Activated CD4-positive, alpha-beta T cell treated with anti-CD3 and anti-CD28 coated beads, Interleukin-2, Interleukin-4, amounts not matched to agents 100 ng/mL and 50 ng/mL, durations not matched to agents 16 hours and 8 hours (primary cell): ENCODE data around the gene DIPK2A.

ENCODE experiments used
- DNase-seq: peaks from one replicate; pipeline ENCODE4 v3.0.0-alpha.2; 2020; ENCODE audit warnings: low spot score

DIPK2A gene, protein sequence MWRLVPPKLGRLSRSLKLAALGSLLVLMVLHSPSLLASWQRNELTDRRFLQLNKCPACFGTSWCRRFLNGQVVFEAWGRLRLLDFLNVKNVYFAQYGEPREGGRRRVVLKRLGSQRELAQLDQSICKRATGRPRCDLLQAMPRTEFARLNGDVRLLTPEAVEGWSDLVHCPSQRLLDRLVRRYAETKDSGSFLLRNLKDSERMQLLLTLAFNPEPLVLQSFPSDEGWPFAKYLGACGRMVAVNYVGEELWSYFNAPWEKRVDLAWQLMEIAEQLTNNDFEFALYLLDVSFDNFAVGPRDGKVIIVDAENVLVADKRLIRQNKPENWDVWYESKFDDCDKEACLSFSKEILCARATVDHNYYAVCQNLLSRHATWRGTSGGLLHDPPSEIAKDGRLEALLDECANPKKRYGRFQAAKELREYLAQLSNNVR

DNA sequence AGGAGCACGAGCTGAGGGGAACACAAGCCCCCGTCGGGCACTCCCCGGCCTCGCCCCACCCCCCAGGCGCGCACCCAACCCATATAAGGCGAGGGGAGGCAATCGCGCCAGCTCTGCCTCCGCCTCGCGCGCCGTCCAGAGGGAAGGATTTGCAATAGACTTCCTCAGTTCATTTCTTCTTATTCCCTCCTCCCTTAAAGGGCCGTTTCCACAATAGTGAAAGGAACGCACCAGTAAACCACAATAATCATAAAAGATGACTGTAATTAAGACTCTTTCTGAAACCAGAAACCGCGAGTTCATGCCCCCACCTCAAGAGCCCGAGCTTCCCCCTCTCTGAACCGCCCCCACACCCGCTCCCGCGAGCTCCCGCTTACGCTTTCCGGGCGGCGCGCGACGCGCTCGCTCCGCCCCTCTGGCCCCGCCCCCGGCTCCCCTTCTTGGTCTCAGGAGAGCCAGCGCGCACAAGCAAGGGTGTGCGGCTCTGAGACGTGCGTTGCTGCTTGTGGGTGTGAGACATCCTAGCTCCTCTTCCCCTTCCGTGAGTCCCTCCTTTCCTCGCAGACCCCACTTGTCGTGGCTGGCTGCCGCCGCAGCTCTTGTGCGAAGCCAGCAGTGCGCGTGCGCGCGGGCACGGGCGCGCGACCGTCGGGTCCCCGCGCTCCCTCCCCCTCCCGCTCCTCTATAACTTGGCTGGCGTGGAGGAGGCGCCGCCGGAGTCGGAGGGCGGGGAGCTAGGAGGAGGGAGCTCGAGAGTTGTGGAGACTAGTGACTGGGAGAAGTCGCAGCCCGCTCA lies at the start of gene DIPK2A:
TSS of gene DIPK2A (plus strand) at position 465 of the 796 bp plus-strand sequence. CDS start 510 bp downstream, outside the sequence.
- peak; percentile 93 for DNase-seq

DNA sequence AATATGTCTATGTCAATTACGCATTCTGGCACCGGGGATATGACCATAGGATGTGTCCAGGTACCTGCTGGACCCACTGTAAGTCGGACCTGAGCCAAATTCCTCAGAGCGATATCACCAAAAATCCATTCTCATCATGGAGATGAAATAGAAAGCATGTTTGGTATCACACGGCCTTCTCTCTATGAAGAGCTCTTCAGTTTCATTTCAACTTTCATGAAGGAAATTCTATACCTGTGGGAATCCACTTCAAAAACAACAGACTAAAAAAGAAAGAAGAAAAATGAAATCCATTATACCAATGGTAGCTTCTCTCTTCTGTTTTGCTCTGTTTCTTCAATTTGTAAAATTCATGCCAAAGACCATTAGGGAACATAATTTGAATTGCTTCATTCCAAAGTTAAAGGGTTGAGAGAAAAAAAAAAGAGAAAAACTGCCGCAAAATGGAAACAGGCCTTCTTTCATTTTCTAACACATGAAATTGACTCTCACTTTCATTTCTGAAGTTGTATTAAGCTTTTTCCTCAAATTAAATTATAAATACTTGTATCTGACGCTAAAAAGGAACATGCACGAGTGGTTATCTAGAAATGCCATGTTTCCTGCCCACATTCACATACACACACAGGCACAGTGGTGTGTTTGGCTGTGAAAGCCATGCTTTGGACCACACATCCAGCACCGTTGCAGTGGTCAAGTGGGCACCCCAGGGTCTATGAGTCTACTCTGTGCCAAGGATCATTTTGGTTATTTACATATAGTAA lies 46.9 kb upstream of the DIPK2A start:
- no peak for DNase-seq

DNA sequence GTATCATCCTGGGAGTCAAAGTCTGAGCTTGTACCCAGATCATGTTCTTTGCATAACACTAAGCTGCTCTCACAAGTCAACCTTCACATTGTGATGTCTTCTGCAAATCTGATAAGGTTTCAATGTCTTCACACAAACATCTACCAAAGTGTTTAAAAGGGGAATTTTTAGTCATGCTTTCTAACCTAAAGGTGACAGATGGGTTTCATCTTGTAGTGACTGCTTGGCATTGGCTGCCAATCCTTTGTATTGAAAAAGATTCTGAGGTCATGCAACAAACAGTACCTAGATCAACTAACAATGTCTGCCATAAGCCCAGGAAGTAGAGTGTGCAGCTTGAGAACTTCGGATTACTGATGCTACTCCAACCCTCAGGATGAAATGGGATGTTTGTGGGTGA lies 43.6 kb upstream of the DIPK2A start:
- DNase-seq: no peak

DNA sequence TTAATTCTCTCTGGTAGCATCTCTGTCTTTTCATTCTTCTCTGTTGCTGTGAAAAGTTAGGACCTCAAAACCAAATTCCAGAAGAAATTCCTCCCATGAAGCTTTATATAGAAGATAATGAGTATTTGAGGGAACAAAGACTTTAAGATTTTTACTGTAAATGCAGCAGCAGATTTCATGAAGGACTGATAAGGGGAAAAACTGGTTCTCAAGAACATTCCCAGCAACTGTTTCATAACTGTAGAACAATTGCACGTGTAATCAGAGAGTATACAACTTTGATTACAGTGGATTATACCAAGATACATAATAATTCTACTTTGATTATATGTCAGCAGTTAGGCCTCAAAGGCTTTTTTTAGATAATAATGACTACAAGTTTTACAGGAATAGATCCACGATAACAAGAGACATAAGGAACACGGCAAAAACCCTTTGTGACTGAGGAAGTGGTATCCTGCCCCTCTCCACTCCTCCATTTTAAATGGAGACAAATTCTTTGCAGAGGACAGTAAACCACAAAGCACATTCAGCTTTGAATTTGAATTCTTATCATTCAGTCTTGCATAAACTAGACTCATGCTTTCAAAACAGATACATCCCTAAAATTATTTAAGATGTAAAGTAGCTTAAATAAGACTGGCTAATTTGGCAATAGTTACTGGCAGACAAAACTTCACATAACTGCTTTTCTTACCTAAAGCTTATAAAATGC lies 42.9 kb upstream of the DIPK2A start:
- no peak for DNase-seq

- no peak for DNase-seq
Observed at GRCh38 chr3:143934791-143935190, 36.8 kb upstream of the DIPK2A start.

DNA sequence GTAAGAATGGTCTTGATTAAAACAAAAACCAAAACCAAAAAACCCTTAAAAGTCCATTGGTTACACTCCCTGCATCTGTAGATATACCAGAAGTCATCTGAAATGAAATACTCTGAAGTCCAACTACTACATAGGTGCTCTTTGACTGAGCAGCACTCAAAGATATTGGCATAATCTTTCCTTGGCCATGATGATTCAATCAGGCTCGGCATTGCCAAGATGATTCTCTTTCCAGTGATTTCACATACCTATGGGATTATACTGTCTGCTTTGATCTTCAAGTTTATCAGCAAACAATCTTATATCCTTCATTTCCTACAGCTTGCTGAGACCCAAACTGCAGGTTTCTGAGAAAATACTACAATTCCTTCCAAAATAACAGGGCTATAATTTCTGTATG lies 35.9 kb upstream of the DIPK2A start:
- DNase-seq: no peak

GRCh38 chr3:143950810-143951209 lies 20.8 kb upstream of the DIPK2A start:
- DNase-seq: no peak

DNA sequence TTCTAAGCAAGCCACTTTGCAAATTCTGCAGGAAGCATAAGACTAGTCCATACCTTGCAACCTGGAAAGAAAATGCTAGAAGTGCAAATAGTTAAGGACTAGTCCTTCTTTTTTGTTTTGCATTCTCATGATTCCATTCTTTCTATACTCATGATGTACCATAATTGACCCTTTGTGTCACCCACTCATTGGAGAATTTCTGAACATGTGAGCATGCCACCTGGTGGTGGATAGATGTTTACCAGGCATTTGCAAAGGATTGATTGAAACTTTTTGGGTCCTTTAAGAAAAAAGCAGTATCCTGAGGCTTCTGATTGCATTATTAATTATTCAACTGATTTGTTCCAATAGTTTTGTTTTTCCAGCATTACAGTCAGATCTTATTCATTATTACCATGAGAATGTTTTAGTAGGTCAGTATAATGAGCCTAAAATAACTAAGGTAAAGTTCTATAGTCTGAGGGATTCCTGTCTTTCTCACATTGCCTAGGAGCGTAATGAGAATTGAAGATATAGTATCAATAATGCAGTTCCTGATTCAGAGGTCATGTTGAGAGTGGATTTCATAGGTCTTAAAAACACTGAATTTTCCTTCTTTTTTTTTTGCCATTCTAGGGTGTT lies 20.2 kb upstream of the DIPK2A start:
- peak; percentile 47 for DNase-seq

DNA sequence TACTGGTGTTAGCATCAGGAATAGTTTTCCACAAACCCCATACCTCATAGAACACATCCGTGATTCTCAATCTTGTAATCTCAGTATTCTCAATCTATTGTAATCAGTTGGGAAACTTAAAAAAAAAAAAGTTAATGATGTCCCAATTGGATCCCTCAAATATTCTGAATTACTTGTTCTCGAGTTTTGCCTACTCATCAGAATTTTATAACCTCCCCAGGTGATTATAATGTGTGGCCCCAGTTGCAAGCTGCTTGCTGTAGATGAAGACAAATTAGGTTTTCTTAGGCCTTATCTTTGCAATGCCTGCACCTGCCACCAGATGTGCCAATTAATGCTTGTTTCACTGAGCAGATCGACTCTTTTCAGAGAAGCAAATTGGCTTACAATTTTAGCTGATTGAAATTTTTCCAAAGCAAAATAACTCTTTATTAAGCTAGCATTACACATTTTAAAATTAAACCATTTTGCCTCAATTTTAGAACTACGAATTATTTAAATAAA lies 19.0 kb upstream of the DIPK2A start:
- DNase-seq: no peak

DNA sequence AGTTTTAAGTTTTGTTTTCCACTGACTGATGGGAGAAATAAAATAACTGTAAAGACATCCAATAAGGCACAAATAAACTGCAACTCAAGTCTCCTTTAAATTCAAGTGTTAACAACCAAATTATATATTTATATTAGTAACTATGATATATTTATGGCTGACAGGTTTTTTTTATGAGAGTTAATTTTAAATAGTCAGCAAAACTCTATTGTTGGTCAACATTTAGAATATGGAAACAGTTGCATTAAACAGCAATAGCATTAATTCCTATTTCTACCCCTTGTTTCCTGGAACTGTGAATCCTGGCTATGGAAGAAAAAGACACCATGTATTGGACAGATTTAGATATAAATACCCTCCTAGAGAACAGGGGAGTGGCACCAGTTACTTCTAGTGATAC lies 16.5 kb upstream of the DIPK2A start:
- no peak for DNase-seq

- DNase-seq: no peak
Observed at GRCh38 chr3:143956838-143957237, 14.8 kb upstream of the DIPK2A start.

DNA sequence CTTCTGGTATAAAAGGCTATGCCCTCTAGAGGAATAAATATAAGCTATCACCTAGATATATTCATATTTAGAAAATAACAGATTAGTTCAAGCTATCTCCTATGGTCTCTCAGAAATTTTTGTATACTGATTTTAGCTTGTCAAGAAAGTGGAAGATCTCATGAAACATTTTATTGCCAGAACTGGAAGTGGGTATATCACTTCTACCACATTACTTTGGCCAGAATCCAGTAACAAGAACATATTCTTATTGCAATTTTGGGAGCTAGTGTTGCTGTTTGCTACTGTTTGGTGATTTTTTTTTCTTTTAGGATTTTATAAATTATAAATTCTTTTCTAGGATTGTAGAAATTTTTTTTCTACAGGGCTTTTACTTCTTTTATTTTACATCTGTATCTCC lies 14.2 kb upstream of the DIPK2A start:
- no peak for DNase-seq

GRCh38 chr3:143958966-143959365 lies 12.7 kb upstream of the DIPK2A start:
- no peak for DNase-seq

DNA sequence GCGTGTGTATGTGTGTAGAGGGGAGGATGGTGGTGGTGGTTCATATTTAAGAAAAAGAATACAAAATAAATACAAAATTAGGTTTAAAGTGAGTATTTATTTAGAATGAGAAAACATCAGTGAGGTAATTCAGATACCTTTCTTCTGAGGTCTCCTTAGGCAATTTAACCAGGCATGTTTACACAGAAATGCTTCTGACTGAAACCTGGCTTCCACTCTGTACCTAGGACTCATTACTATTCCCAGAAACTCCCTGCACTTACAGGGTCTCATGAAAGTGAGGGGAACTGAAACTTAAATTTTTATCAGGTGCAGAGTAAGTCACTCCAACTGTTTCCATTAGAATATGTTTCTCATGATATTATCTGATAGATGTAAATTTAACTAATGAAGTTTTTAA lies 10.3 kb upstream of the DIPK2A start:
- DNase-seq: no peak

- DNase-seq: no peak
Observed at GRCh38 chr3:143963946-143964345, 7.7 kb upstream of the DIPK2A start.

DNA sequence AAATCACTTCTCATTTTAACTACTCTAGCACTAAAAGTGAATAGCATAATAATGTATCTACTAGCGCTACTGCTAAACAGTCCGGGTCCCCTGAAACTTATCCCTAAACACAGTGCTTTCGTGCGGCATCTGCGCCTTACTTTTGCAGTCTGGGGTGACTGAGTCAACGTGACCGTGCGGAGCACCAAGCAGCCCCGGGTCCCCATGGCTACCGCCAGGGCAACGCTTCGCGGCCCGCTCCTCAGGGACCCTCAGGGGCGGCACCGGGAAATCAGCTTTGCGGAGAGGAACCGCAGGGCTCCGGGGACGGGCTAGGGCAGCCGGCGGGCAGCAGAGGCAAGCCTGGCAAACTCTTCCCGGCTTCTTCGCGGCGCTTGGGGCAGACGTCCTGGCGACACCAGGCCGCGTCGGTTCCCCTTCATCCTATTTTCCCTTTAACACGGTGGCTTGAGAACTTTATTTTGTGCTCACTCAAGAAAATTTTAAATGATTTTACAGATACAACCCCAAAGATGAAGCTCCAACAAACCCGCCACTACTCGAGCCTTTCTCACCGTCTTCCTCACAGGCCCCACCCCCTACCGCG lies 757 bp upstream of the DIPK2A start:
- DNase-seq: peak; percentile 35

DNA sequence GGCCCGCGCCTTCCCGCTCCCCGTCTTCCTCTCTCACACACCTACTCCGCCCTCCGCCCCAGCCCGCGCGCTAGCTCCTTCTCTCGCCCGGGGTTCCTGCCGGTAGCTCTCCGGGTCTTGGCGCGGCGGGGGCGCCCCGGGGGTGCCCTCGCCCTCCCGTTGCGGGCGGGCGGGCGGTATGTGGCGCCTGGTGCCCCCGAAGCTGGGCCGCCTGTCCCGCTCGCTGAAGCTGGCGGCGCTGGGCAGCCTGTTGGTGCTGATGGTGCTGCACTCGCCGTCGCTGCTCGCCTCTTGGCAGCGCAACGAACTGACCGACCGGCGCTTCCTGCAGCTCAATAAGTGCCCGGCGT lies 507 bp downstream of the DIPK2A start:
- DNase-seq: no peak

GRCh38 chr3:143972505-143973258 lies 1.1 kb downstream of the DIPK2A start:
- peak; percentile 54 for DNase-seq

DNA sequence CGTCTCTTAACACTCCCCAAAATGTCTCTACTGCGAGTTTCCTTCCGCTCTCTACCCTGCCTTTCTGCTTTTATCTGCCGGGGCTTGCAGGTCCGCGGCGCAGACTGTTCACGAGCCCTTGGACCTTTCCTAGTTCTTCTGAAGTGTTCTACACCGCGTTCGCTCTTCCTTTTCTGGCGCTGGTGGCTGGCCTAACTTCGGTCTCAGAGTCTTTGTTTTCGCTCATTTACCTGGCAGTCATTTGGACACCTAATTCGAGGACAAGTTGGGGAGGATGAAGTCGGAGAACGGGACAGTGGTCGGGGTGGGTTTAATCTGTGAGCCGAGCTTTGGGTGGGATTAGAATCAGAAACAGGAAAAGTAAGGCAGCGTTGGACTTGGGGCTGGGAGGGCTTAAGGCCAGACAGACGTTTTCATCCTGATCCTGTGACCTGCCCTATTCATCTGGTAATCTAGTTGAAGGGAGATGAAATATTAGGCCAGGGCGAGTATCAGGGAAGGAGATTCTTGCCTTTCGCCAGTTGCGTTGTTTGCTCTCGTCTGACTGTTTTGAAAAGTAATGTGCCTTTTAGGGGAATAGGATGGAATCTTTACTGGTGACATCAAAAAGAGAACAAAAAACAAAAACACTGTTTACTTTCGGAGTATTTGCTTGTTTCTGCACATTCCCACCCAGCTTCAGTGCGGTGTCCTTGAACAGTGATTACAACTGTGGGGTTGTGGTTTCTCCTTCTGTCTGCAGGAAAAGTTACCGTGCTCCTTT lies 1.8 kb downstream of the DIPK2A start:
- DNase-seq: peak; percentile 74
